CD4-positive, alpha-beta T cell (primary cell): Measurements from ENCODE around the gene PTPN9. TPM values are rescaled to one million over a fixed set of nuclear protein-coding genes. Genes with fewer than 3 reads are reported as not detected.
"Not testable (repeated sequence)": the region's sequence is repeated elsewhere in the genome, so short reads cannot be mapped to it uniquely, and the experiment has no call there.

ENCODE experiments used
- ATAC-seq: fragments of 200-7000 bp; cut with Tn5 transposase; one replicate; pipeline ENCODE4 v1.10.0; 2022; ENCODE audit warnings: mild to moderate bottlenecking; ENCODE audit not compliant: poor library complexity
- CTCF ChIA-PET: fragments of 350-600 bp; sonication (Branson Sonifier 250); formaldehyde crosslinking; loops from one replicate; lab custom pipeline; 2021; ENCODE audit warnings: antibody characterized with exemption, inconsistent platforms; lab: Charles Lee
- POLR2A ChIA-PET: fragments of 350-600 bp; sonication (Branson Sonifier 250); formaldehyde crosslinking; loops from one replicate; lab custom pipeline; 2021; ENCODE audit warnings: antibody characterized with exemption, inconsistent platforms; lab: Charles Lee
- DNase-seq, 14 experiments: peaks; one replicate each; pipeline ENCODE4 v3.0.0-alpha.2; 2013 to 2020; ENCODE audit warnings: mixed read lengths in 2 of 14
- H3K27ac ChIP-seq, 2 donors: one replicate each; pipeline versions ENCODE4 v1.5.1 to v1.7.0; 2013; ENCODE audit warnings: low read length in 2 of 2, low read depth in 1 of 2, mild to moderate bottlenecking in 1 of 2
- H3K27me3 ChIP-seq, 2 experiments: 1 replicate in 1 of 2; 2 replicates in 1 of 2; pipeline versions ENCODE4 v1.6.1 to v1.7.0; 2013; ENCODE audit warnings: low read length in 2 of 2, control low read depth in 1 of 2, mild to moderate bottlenecking in 1 of 2, moderate library complexity in 1 of 2; ENCODE audit not compliant: insufficient read depth in 2 of 2, control insufficient read depth in 1 of 2
- H3K36me3 ChIP-seq: one replicate; pipeline ENCODE4 v1.6.1; 2013; ENCODE audit warnings: low read length, control low read depth; ENCODE audit not compliant: insufficient read depth
- H3K4me1 ChIP-seq: one replicate; pipeline ENCODE4 v1.6.1; 2013; ENCODE audit warnings: low read length, control low read depth; ENCODE audit not compliant: insufficient read depth
- H3K4me3 ChIP-seq: one replicate; pipeline ENCODE4 v1.5.1; 2013; ENCODE audit warnings: mild to moderate bottlenecking, low read length, moderate library complexity
- H3K9me3 ChIP-seq, 2 experiments: 1 replicate in 1 of 2; 2 replicates in 1 of 2; pipeline versions ENCODE4 v1.6.1 to v1.7.0; 2013; ENCODE audit warnings: low read length in 2 of 2, mild to moderate bottlenecking in 2 of 2, control low read depth in 1 of 2, moderate library complexity in 1 of 2; ENCODE audit not compliant: control insufficient read depth in 1 of 2, insufficient read depth in 1 of 2
- H3K27ac Mint-ChIP-seq: one replicate; pipeline ENCODE4 v1.8.0; 2020; ENCODE audit warnings: mixed read lengths
- H3K27me3 Mint-ChIP-seq: one replicate; pipeline ENCODE4 v1.8.0; 2021; ENCODE audit warnings: mixed read lengths
- H3K36me3 Mint-ChIP-seq: one replicate; pipeline ENCODE4 v1.8.0; 2021; ENCODE audit warnings: low read depth, mixed read lengths
- H3K4me1 Mint-ChIP-seq: one replicate; pipeline ENCODE4 v1.8.0; 2021; ENCODE audit warnings: low read depth, mixed read lengths
- H3K4me3 Mint-ChIP-seq: one replicate; pipeline ENCODE4 v1.8.0; 2020; ENCODE audit warnings: mild to moderate bottlenecking, mixed read lengths
- H3K9me3 Mint-ChIP-seq: one replicate; pipeline ENCODE4 v1.8.0; 2020; ENCODE audit warnings: mixed read lengths
- intact Hi-C, 2 experiments: fragments of 100-400 bp; cut with DNase I in 1 of 2; cut with micrococcal nuclease in 1 of 2; formaldehyde crosslinking; loops; one replicate each; pipeline versions ENCODE4 v1.15.1 to v1.9.0; 2023 to 2025; cut with DNase I, micrococcal nuclease
- total RNA-seq, 174 experiments: library from RNA in 2 of 174; stranded (reverse) in 2 of 174; gene quantifications; one replicate each; pipeline ENCODE4 v1.2.3 and lab custom pipeline; 2021 to 2026
- TF ChIP-seq, protein P1 (sequence below): fragments of 200-600 bp; IDR thresholded peaks from one replicate; pipeline ENCODE4 v1.8.0; 2022; ENCODE audit warnings: antibody characterized with exemption, mild to moderate bottlenecking

PTPN9 gene
- total RNA-seq, 2 experiments from 2014 or later, result 8.1 to 8.2 TPM

DNA sequence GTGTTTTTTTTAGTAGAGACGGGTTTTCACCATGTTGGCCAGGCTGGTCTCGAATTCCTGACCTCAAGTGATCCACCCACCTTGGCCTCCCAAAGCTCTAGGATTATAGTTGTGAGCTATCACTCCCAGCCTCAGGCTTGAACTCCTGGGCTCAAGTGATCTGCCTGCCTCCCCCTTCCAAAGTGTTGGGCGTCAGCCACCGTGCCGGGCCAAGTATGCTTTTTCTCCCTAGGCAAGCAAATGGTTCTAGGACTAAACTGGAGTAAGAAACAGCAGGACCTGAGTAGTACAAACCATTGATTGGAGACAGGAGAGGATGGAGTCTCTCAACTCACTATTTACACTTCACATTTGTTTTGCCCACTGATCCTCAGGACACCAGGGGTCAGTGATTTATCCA lies 4.6 kb upstream of the PTPN9 start:
- H3K9me3 Mint-ChIP-seq, result no peaks in the 10 kb centered on the region
- peaks cover 9% of the 10 kb centered on the region for H3K4me1 ChIP-seq
- CTCF ChIA-PET, result no interaction called here

GRCh38 chr15:75582943-75583342 lies 3.8 kb upstream of the PTPN9 start:
- peaks cover 12% of the 10 kb centered on the region for H3K4me1 ChIP-seq
- CTCF ChIA-PET, H3K4me3 ChIP-seq, H3K27me3 ChIP-seq, H3K9me3 ChIP-seq, H3K27ac ChIP-seq, H3K27me3 Mint-ChIP-seq, DNase-seq, ATAC-seq, H3K9me3 Mint-ChIP-seq, H3K4me3 Mint-ChIP-seq, H3K36me3 ChIP-seq, H3K27ac Mint-ChIP-seq: not testable (repeated sequence)
- POLR2A ChIA-PET, result interaction anchor here (1.5 kb wide), 1 partner anchor 57 kb away, joined by 3 read pairs; the partner anchor contains the start of gene IMP3
- Mint-ChIP-seq H3K36me3 (peaks cover 17% of the 10 kb centered on the region), H3K4me1 (peaks cover 10% of the 10 kb centered on the region)
- intact Hi-C loops, result loop anchor here in 1 of 2 experiments (5.0 kb wide), 1 partner anchor 126 kb away; no protein-coding TSS in a partner anchor

More for the DNA sequence above, 4.6 kb upstream of the PTPN9 start:
- Mint-ChIP-seq H3K27ac (no peak overlapping the region), H3K36me3 (peaks cover 13% of the 10 kb centered on the region), H3K27me3 (no peaks in the 10 kb centered on the region), H3K4me3 (peak overlapping the region; percentile 42), H3K4me1 (peaks cover 12% of the 10 kb centered on the region)
- TF ChIP-seq, protein P1, sequence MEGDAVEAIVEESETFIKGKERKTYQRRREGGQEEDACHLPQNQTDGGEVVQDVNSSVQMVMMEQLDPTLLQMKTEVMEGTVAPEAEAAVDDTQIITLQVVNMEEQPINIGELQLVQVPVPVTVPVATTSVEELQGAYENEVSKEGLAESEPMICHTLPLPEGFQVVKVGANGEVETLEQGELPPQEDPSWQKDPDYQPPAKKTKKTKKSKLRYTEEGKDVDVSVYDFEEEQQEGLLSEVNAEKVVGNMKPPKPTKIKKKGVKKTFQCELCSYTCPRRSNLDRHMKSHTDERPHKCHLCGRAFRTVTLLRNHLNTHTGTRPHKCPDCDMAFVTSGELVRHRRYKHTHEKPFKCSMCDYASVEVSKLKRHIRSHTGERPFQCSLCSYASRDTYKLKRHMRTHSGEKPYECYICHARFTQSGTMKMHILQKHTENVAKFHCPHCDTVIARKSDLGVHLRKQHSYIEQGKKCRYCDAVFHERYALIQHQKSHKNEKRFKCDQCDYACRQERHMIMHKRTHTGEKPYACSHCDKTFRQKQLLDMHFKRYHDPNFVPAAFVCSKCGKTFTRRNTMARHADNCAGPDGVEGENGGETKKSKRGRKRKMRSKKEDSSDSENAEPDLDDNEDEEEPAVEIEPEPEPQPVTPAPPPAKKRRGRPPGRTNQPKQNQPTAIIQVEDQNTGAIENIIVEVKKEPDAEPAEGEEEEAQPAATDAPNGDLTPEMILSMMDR, result no peak
- H3K27ac ChIP-seq, result no peak overlapping the region
- ATAC-seq (no peak), DNase-seq (no peak)
- no peaks in the 10 kb centered on the region for H3K9me3 ChIP-seq
- H3K27me3 ChIP-seq, result no peaks in the 10 kb centered on the region
- POLR2A ChIA-PET, result interaction anchor here (1.5 kb wide), 1 partner anchor 56 kb away, joined by 3 read pairs; the partner anchor contains the start of gene IMP3
- intact Hi-C loops, result loop anchor here in 1 of 2 experiments (5.0 kb wide), 1 partner anchor 126 kb away; no protein-coding TSS in a partner anchor
- H3K36me3 ChIP-seq, result no peaks in the 10 kb centered on the region
- H3K4me3 ChIP-seq, result no peak overlapping the region

GRCh38 chr15:75578173-75578947 lies 755 bp downstream of the PTPN9 start:
- Mint-ChIP-seq H3K4me3 (peak overlapping the region; percentile 97), H3K9me3 (no peaks in the 10 kb centered on the region), H3K36me3 (peaks cover 11% of the 10 kb centered on the region), H3K27ac (peak overlapping the region; percentile 82), H3K4me1 (peaks cover 35% of the 10 kb centered on the region), H3K27me3 (no peaks in the 10 kb centered on the region)
- Histone ChIP-seq H3K27ac (peak overlapping the region; percentile 50 to 70), H3K4me1 (peaks cover 29% of the 10 kb centered on the region), H3K4me3 (peak overlapping the region; percentile 79), H3K27me3 (no peaks in the 10 kb centered on the region), H3K36me3 (no peaks in the 10 kb centered on the region), H3K9me3 (no peaks in the 10 kb centered on the region)
- DNase-seq (peak in 10 of 14 experiments; percentile 2 to 66 (median 25)), ATAC-seq (peak; percentile 36)
- TF ChIP-seq, protein P1, result no peak
- intact Hi-C loops, result loop anchor here (2.0 to 10.0 kb wide), 3 partner anchors 28 to 62 kb away; partner anchors contain the start of genes IMP3 (in 2 of the 2) and SNUPN (in 1 of the 2)
- CTCF ChIA-PET, result interaction anchor here (0.8 to 2.7 kb wide), 7 partner anchors 11 to 127 kb away, joined by 4 to 15 read pairs (median 6); partner anchors contain the start of genes IMP3, SIN3A, SNUPN and SNX33
- POLR2A ChIA-PET, result interaction anchor here (0.7 to 2.8 kb wide), 16 partner anchors 7 to 210 kb away, joined by 3 to 59 read pairs (median 4); partner anchors contain the start of genes IMP3, MAN2C1, SIN3A and SNUPN
